ENCODE data around the gene IL1RAPL1. TPM values are rescaled to one million over a fixed set of nuclear protein-coding genes. Genes with fewer than 3 reads are reported as not detected.

The IL1RAPL1 gene
- total RNA-seq (not detected), total RNA-seq (0 to 0.08 (median 0) reads per million in 172 experiments)
- polyA plus RNA-seq (2013, experiment 1 of 2) = not detected
- polyA plus RNA-seq (2013, experiment 2 of 2) = not detected

DNA sequence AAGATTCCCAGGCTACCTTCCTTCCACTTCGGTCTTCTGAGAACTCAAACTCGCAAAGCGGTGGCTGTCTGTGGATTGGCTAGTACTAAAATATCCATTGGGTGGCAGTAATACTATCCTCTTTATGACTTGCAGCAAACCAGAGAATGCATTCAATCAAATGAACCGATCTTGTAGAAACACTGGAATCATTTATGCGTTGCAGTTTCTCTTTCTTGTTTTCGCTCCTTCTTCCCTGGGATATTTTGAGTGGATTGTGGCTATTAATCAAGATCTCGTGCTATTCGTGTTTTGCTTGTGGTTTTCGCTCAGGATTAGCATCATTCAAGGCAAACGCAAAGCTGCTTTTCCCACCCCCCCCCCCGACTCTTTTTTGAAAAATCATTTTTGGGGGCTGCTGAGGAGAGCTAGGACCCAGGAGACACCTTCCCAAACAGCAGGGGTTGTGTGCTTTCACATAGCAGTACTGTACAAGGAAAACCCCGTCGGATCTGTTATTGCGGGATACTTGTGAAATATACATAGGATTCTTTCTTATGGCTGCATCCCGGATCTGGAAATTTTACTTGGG lies at the start of gene IL1RAPL1:
Gene IL1RAPL1 (plus strand): TSS at position 466 of the 571 bp plus-strand sequence.
- POLR2A ChIA-PET = no interaction called here

DNA sequence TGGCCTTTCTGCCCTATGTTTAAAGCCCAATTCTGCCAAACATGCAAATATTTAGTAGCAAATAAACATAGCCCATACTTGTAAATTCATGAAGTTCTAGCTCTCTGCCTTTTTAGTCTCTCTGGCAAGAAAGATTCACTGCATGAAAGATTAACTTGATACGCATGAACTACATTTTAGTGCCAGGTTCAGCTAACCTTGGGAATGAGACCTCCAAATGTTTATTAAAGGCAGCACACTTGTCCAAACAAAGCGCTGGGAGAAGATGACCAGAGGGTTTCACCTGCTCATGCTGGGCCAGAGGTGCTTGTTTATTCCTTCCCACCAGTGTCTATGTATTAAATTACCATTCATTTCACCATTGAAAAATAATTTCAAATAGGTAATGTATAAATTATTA lies 44.5 kb upstream of the IL1RAPL1 start:
- Histone ChIP-seq H3K36me3 (ENCODE audit: insufficient read depth, low read length) (no peaks in the 10 kb centered on the region), H3K4me1 (ENCODE audit: insufficient read depth, low read length) (no peaks in the 10 kb centered on the region), H3K27ac (ENCODE audit: low read depth in 1 of 2, low read length in 2 of 2) (no peak overlapping the region), H3K4me3 (ENCODE audit: low read length) (no peak overlapping the region), H3K9me3 (ENCODE audit: control insufficient read depth in 1 of 2, insufficient read depth in 1 of 2, low read length in 2 of 2) (no peaks in the 10 kb centered on the region), H3K27me3 (ENCODE audit: control insufficient read depth in 1 of 2, insufficient read depth in 2 of 2, low read length in 2 of 2) (no peaks in the 10 kb centered on the region)
- no peak overlapping the region for H3K27ac Mint-ChIP-seq
- DNase-seq (no peak), ATAC-seq (ENCODE audit: poor library complexity) (no peak)
- H3K4me3 Mint-ChIP-seq = no peak overlapping the region
- no peaks in the 10 kb centered on the region for H3K27me3 Mint-ChIP-seq
- ChIA-PET CTCF (no interaction called here), POLR2A (no interaction called here)
- TF ChIP-seq, protein P1, sequence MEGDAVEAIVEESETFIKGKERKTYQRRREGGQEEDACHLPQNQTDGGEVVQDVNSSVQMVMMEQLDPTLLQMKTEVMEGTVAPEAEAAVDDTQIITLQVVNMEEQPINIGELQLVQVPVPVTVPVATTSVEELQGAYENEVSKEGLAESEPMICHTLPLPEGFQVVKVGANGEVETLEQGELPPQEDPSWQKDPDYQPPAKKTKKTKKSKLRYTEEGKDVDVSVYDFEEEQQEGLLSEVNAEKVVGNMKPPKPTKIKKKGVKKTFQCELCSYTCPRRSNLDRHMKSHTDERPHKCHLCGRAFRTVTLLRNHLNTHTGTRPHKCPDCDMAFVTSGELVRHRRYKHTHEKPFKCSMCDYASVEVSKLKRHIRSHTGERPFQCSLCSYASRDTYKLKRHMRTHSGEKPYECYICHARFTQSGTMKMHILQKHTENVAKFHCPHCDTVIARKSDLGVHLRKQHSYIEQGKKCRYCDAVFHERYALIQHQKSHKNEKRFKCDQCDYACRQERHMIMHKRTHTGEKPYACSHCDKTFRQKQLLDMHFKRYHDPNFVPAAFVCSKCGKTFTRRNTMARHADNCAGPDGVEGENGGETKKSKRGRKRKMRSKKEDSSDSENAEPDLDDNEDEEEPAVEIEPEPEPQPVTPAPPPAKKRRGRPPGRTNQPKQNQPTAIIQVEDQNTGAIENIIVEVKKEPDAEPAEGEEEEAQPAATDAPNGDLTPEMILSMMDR (IDR thresholded peaks at IDR 0.05) = no peak
- no peaks in the 10 kb centered on the region for H3K4me1 Mint-ChIP-seq (ENCODE audit: low read depth)
- intact Hi-C loops (cut with DNase I, micrococcal nuclease) = no loop called here
- H3K9me3 Mint-ChIP-seq = peaks cover 4% of the 10 kb centered on the region
- no peaks in the 10 kb centered on the region for H3K36me3 Mint-ChIP-seq (ENCODE audit: low read depth)

More for the DNA sequence above, at the start of gene IL1RAPL1:
- Mint-ChIP-seq H3K27ac (no peak within 1 kb of the TSS), H3K27me3 (no peaks in the 10 kb centered on the region), H3K4me1 (ENCODE audit: low read depth) (no peaks in the 10 kb centered on the region), H3K4me3 (no peak within 1 kb of the TSS), H3K36me3 (ENCODE audit: low read depth) (no peaks in the 10 kb centered on the region), H3K9me3 (no peaks in the 10 kb centered on the region)
- no peaks in the 10 kb centered on the region for H3K36me3 ChIP-seq (ENCODE audit: insufficient read depth, low read length)
- CTCF ChIA-PET = no interaction called here
- no peaks in the 10 kb centered on the region for H3K4me1 ChIP-seq (ENCODE audit: insufficient read depth, low read length)
- H3K27ac ChIP-seq (ENCODE audit: low read depth in 1 of 2, low read length in 2 of 2) = no peak within 1 kb of the TSS
- no peak within 1 kb of the TSS for H3K4me3 ChIP-seq (ENCODE audit: low read length)
- TF ChIP-seq, protein P1 (IDR thresholded peaks at IDR 0.05) = no peak
- intact Hi-C loops (cut with DNase I, micrococcal nuclease) = no loop called here
- DNase-seq = no peak
- no peak for ATAC-seq (ENCODE audit: poor library complexity)
- H3K9me3 ChIP-seq (ENCODE audit: control insufficient read depth in 1 of 2, insufficient read depth in 1 of 2, low read length in 2 of 2) = no peaks in the 10 kb centered on the region
- no peaks in the 10 kb centered on the region for H3K27me3 ChIP-seq (ENCODE audit: control insufficient read depth in 1 of 2, insufficient read depth in 2 of 2, low read length in 2 of 2)

DNA sequence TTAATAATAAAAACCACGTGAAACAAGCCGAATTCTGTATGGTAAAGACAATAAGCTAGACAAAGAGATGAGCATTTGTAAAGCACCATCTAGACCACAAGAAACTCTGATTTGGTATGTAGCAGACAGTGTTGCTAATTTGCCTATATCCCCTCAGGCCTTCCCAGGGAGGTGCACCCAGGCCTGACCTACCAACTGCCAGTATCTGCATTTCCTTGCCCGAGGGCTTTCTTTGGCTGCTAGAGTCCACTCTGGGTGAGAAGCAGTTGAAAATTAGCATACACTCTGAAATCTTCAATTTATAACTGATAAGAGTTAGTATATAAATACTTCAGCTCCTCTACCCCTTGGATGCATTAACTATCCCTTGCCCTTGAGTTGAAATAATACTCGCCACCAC lies 37.4 kb upstream of the IL1RAPL1 start:
- Histone ChIP-seq H3K27ac (ENCODE audit: low read depth in 1 of 2, low read length in 2 of 2) (no peak overlapping the region), H3K27me3 (ENCODE audit: control insufficient read depth in 1 of 2, insufficient read depth in 2 of 2, low read length in 2 of 2) (no peaks in the 10 kb centered on the region), H3K36me3 (ENCODE audit: insufficient read depth, low read length) (no peaks in the 10 kb centered on the region), H3K9me3 (ENCODE audit: control insufficient read depth in 1 of 2, insufficient read depth in 1 of 2, low read length in 2 of 2) (no peaks in the 10 kb centered on the region), H3K4me1 (ENCODE audit: insufficient read depth, low read length) (no peaks in the 10 kb centered on the region), H3K4me3 (ENCODE audit: low read length) (no peak overlapping the region)
- TF ChIP-seq, protein P1 (IDR thresholded peaks at IDR 0.05) = no peak
- H3K36me3 Mint-ChIP-seq (ENCODE audit: low read depth) = no peaks in the 10 kb centered on the region
- no peak overlapping the region for H3K27ac Mint-ChIP-seq
- no peaks in the 10 kb centered on the region for H3K27me3 Mint-ChIP-seq
- no peaks in the 10 kb centered on the region for H3K9me3 Mint-ChIP-seq
- ChIA-PET CTCF (no interaction called here), POLR2A (no interaction called here)
- no peaks in the 10 kb centered on the region for H3K4me1 Mint-ChIP-seq (ENCODE audit: low read depth)
- intact Hi-C loops (cut with DNase I, micrococcal nuclease) = no loop called here
- H3K4me3 Mint-ChIP-seq = no peak overlapping the region
- no peak for ATAC-seq (ENCODE audit: poor library complexity)
- DNase-seq = no peak

Data from CD4-positive, alpha-beta T cell (primary cell).